Prostate gland (tissue), 2 donors: ENCODE results near the gene QRICH2.

Experiments
- CTCF ChIP-seq, 4 experiments: fragments of 200-600 bp in 2 of 4; fragments of 450-650 bp in 2 of 4; sonication (generic) in 2 of 4; IDR thresholded peaks; 1 replicate in 3 of 4; 2 replicates in 1 of 4; pipeline ENCODE4 v1.5.1; 2016 to 2019; ENCODE audit warnings: antibody characterized with exemption in 4 of 4, mild to moderate bottlenecking in 2 of 4, moderate library complexity in 2 of 4
- POLR2AphosphoS5 ChIP-seq: sonication (generic); formaldehyde crosslinking; IDR thresholded peaks from one replicate; pipeline ENCODE4 v1.6.1; 2017; ENCODE audit warnings: antibody characterized with exemption

DNA sequence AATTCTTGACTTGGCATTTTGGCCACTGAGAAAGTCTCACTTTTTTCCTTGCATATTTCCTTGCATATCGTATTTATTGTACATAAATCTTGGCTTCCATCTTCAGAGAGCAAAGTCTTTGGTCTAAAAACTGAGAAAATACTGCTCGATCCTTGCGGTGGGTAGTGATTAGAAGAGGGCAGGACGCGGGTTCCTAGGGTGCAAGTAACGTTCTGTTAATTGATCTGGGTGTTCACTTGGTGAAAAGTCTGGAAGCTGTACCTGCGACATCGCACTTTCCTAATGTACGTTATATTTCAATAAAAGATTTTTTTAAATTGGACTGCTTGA, 43.7 kb downstream of the QRICH2 start:
- TF ChIP-seq CTCF (IDR thresholded peaks at IDR 0.05) (no peak), POLR2AphosphoS5 (no peak)
